ENCODE measurements around the gene AMELX.

Gene AMELX

GRCh38 chrX:11309220-11309619, 16.0 kb downstream of the AMELX start:
- no peak for DNase-seq (ENCODE audit: low read depth)

GRCh38 chrX:11311706-11312105, 18.5 kb downstream of the AMELX start:
- DNase-seq (ENCODE audit: low read depth), result no peak

- DNase-seq (ENCODE audit: low read depth), result no peak
Measured at GRCh38 chrX:11319806-11320520, 26.8 kb downstream of the AMELX start.

GRCh38 chrX:11321986-11322385, 28.8 kb downstream of the AMELX start:
- DNase-seq (ENCODE audit: low read depth), result no peak

DNA sequence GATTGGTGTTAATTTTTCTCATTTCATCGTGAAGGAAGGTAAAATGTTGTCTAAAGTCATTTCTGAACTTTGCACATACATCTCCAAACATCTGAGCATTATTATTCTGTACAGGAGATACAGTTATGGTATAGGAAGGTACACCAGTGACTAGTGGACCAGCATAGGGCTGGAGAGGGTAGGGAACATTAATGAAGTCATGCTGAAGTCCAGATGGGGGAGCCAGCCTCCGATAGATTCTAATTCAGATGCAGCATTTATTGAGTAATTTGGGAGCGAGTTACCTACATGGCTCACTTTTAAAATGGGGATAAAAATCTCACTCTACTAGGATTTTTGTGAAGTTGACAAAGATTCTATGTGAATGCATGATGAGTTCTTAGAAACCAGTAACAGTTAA, 34.9 kb downstream of the AMELX start:
- DNase-seq (ENCODE audit: low read depth), result no peak

DNA sequence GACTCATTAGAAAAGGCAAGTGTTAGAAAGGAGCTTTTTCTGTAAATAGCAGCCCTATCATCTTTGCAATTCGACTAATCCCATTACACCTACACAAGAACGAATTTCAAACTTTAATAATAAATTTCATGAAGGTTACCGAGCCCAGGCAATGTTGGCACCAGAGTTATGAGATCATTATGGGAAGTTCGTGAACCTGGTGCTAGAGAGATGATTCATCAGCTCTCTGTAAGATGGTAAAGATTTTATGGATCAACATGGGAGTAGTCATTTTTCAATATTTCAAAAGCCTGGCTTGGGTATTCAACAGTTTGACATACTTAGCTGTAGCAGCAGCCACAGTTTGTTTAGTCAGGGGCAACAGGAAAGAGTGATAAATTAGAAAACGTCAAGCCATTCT, 35.8 kb downstream of the AMELX start:
- no peak for DNase-seq (ENCODE audit: low read depth)

DNA sequence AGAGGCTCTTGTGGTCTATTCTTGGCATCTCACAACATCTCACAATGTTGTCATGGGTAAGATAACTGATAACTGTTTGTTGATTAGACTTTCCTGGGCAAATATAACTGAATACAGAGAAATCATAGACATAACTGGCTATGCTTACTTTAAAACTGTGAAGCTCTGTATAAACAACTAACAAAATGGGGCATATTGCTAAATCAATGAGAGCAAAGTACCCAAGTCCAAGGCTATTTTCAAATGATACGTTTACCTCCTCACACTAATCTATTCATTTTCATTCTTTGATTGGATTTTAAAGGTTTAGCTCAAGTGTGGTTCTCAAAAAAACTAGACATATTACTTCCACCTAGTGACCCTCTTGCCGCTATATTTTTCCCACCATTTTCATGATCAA, 38.6 kb downstream of the AMELX start:
- no peak for DNase-seq (ENCODE audit: low read depth)

DNA sequence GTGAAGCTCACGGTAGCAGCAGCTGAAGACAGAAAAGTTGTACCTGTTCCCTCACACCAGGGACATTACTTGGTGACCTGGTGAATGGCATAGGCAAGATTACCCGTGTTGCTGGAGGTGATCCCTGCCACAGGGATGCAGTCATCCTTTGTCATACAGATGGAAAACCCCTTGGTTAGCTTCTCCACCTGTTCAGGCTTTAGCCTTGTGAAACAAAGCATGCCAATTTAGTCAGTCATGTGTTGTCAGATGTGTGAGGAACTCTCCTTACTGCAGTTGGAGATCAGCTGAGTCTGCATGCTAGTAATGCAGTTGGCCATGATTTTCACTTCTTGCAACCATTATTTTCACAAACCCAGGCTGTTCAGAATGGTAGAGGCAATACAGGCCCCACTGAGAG, 41.0 kb downstream of the AMELX start:
- no peak for DNase-seq (ENCODE audit: low read depth)

DNA sequence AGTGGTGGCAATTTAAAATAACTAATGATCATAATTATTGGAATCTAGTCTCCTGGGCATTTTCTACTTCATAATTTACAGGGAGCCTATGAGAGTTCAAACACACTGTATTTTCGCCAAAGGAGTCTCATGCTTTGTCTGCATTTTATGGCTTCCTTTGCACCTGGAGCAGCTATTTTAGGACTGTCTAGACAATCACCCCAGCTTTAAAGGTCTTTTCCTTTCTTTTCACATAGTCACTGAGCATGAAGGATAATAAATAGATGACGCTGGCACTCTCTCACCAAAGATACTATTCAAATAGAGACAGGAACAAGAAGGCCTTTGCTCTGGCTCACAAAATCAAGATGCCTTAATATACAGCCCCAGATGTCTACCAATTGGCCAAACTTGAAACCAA, 43.0 kb downstream of the AMELX start:
- DNase-seq (ENCODE audit: low read depth), result no peak

DNA sequence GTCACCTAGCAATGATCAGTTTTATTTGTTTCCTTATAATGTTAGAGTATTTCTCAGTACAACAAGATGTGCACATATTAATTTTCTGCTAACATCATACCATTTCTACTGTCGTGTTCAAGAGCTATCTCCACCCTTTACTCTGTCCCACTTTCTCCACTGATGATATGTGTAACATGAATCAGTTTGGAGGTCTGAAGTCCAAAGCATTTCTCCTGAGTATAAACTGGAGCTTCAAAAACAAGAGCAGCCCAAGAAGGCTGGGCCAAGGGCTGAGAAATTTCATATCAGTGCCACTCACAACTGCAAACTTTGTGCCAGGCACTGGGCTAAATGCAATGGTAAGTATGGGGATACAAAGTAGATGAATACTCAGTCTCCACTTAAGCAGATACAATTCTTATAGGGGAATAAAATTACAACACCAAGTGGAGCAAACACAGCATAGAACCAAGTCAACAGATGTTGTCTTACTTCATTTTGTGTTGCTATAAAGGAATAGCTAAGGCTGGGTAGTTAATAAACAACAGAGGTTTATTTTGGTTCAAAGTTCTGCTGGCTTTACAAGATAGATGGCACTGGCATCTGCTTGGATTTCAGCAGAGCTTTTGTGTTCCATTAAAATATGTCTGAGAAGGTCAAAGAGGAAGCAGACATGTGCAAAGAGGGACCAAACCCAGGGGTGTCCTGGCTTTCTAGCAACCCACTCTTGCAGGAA, 44.2 kb downstream of the AMELX start:
- DNase-seq (ENCODE audit: low read depth), result no peak

DNA sequence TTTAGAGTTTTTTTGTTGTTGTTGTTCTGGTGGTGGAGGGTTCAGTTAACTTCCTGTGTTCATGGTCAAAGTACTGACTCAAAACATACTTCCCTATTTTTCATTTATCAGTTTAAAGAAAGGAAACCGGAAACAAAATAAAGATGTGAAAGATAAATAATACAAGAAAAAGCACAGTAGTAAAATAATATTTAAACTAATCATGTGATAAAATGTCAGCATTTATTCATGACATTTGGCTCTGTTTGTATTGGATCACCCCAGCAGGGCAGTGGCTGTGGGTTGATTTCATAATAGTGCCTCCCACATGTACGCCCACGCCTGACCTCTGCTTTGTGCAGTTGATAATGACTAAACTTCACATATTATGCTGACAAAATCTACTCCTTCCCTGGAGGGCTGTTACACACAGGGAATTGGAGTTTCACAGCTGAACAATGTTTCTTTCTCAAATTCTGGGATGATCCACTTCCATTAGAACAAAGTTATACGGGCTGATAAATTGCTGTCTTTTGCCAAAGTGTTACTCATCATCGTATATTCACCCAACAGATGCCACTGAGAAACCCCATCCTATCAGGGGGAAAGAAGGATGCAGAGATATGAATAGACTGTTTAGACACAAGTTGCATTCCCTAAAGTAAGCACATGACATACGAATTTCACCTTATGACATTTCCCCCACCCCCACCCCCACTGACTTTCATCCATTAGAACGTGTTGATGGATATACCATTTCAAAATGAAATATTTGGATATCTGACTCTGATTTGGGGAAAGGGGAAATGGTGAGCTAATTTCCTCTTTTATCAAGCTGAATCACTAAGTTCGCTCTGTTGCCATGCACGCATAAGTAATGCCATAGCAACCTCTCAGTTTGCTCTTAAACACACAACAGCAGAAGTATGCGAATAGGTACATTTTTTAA, 48.3 kb downstream of the AMELX start:
- DNase-seq (ENCODE audit: low read depth), result peak; percentile 74

- DNase-seq (ENCODE audit: low read depth), result no peak
Measured at GRCh38 chrX:11342673-11343072, 49.5 kb downstream of the AMELX start.

GRCh38 chrX:11346121-11346682, 53.0 kb downstream of the AMELX start:
- no peak for DNase-seq (ENCODE audit: low read depth)

DNA sequence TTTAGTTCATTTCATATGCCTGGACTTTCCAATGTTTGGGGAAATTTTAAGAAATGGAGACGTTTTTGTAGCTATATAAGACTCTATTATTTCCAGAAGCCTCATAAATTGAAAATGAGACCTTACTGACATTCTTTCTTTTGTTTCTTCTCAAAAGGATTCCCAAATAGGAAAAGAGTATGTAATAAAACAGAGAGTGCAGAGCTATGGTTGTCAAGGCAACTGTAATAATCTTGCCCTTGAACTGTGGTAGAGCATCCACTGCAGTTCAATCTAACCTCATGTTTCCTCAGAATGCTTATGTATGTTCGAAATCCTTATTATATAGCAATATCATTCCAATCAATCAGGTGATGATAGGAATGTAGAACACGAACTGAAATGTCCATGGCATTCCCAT, 54.1 kb downstream of the AMELX start:
- DNase-seq (ENCODE audit: low read depth), result no peak

DNA sequence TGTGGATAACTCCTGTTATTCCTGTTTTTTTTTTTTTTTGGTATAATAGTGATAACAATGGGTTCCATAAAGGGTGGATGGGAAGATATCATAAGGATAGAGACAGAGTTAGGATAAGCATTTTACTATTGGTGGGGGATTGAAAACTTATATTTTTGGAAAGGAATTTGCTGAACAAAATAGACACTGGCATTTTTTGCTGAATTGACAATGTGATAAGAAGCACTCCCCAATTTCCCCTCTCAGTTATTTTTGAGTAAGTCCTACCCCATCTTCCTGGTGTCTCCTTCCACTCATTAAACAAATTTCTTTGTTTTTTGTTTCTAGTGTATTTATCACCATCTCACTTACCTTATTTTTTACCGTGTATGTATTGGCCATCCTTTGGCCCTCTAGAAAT, 55.8 kb downstream of the AMELX start:
- no peak for DNase-seq (ENCODE audit: low read depth)

- DNase-seq (ENCODE audit: low read depth), result no peak
Measured at GRCh38 chrX:11349661-11350337, 56.6 kb downstream of the AMELX start.

Measured in fibroblast of the conjunctiva (primary cell).